Loucy (cell line): ENCODE measurements around the gene TENM4.

Experiments used
- CTCF ChIP-seq: fragments of 200-600 bp; sonication (generic); conservative IDR thresholded peaks from 2 replicates; pipeline ENCODE4 v1.5.1; 2014; ENCODE audit warnings: mild to moderate bottlenecking, antibody characterized with exemption, low read length
- EZH2phosphoT487 ChIP-seq: fragments of 200-600 bp; IDR thresholded peaks from 2 replicates; pipeline ENCODE4 v1.6.1; 2018; ENCODE audit warnings: antibody characterized with exemption, mild to moderate bottlenecking, moderate library complexity, borderline replicate concordance

DNA sequence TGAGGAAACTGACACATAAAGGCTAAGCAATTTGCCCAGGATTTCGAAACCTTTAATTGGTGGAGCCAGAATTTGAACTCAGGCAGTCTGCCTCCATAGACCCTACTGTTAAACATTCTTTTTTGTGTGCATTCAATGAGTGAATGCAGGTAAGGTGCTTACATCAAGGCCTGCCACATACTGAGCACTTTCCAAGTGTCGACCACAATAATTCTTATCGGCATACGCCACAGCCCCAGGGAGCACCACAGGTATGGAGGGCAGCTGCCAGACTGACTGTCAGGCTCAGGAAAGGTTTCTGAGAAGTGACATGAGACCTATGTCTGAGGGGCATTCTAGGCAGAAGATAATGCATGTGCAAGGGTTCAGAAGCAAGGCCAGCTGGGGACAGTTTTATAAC is 531.4 kb downstream of the TENM4 start:
- TF ChIP-seq CTCF (no peak), EZH2phosphoT487 (no peak)
